ENCODE measurements around the gene TM4SF18. TPM values are rescaled to one million over a fixed set of nuclear protein-coding genes. Genes with fewer than 3 reads are reported as not detected.

Gene TM4SF18
- total RNA-seq, 3 donors from 2014 or later (not counting 1 experiment from before 2014, with no cell fraction given) = not detected

GRCh38 chr3:149377408-149378364 is 44.2 kb upstream of the TM4SF18 start, which contains the start of gene TM4SF1:
TM4SF1 (minus strand) TSS chr3:149377649; CDS start chr3:149377547, 102 bp downstream.
- H3K27me3 Mint-ChIP-seq (ENCODE audit: low read depth in 2 of 2) = peaks cover 3 to 10% of the 10 kb centered on the region in 2 donors
- intact Hi-C loops (cut with micrococcal nuclease) = no loop called here
- Histone ChIP-seq H3K9me3 (ENCODE audit: control insufficient read depth, insufficient read depth, low read length) (no peaks in the 10 kb centered on the region), H3K4me3 (ENCODE audit: low read length) (no peak within 1 kb of the TSS), H3K4me1 (ENCODE audit: control insufficient read depth, insufficient read depth, low read length) (no peaks in the 10 kb centered on the region), H3K36me3 (ENCODE audit: control insufficient read depth, insufficient read depth, low read length) (no peaks in the 10 kb centered on the region), H3K27ac (ENCODE audit: low read length) (no peak within 1 kb of the TSS), H3K27me3 (ENCODE audit: control insufficient read depth, insufficient read depth, low read length) (no peaks in the 10 kb centered on the region)
- 62% methylated on average over 15 of the region's 15 CpGs for WGBS (ENCODE audit: insufficient coverage)
- DNase-seq (no peak), ATAC-seq (no peak)
- H3K9me3 Mint-ChIP-seq = no peaks in the 10 kb centered on the region
- no peak within 1 kb of the TSS for H3K27ac Mint-ChIP-seq
- H3K4me3 Mint-ChIP-seq = no peak within 1 kb of the TSS
- H3K36me3 Mint-ChIP-seq = no peaks in the 10 kb centered on the region
- TF ChIP-seq, protein P1, sequence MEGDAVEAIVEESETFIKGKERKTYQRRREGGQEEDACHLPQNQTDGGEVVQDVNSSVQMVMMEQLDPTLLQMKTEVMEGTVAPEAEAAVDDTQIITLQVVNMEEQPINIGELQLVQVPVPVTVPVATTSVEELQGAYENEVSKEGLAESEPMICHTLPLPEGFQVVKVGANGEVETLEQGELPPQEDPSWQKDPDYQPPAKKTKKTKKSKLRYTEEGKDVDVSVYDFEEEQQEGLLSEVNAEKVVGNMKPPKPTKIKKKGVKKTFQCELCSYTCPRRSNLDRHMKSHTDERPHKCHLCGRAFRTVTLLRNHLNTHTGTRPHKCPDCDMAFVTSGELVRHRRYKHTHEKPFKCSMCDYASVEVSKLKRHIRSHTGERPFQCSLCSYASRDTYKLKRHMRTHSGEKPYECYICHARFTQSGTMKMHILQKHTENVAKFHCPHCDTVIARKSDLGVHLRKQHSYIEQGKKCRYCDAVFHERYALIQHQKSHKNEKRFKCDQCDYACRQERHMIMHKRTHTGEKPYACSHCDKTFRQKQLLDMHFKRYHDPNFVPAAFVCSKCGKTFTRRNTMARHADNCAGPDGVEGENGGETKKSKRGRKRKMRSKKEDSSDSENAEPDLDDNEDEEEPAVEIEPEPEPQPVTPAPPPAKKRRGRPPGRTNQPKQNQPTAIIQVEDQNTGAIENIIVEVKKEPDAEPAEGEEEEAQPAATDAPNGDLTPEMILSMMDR (IDR thresholded peaks at IDR 0.05) = no peak
- peaks cover 0 to 6% of the 10 kb centered on the region in 2 donors for H3K4me1 Mint-ChIP-seq

DNA sequence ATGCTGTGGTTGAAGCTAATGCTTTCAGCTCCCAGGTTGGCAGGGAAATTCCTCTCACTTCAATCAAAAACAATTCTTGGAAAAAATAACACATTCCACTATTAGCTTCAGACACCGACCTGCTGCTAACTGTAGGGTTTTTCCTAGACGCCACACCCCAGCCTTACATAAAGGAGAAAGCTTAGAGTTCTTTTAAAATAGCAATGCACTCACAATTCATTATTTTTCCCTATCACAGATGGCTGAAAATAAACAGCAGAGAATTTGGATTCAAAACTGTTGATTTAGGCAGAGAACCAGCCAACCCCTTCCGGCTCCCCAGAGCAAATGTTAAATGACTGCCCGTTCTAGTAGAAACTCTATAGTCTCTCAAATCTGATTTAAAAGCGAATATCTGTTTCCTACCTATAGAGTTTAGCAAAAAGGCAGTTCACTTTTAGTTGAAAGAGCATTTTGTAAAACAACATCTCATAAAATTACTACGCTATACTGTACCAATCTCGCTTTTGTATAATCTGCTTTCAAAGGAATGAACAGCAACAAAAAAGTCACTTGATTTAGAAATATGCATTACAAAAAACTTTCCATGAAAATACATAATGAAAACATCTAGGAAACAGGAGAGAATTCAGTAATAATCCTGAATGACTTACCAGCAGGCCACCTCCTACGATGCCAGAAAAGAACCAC is 43.4 kb upstream of the TM4SF18 start:
- ATAC-seq = no peak
- DNase-seq = no peak
- Mint-ChIP-seq H3K27me3 (ENCODE audit: low read depth in 2 of 2) (peaks cover 3 to 10% of the 10 kb centered on the region in 2 donors), H3K4me3 (no peak overlapping the region), H3K9me3 (no peaks in the 10 kb centered on the region), H3K36me3 (no peaks in the 10 kb centered on the region), H3K27ac (no peak overlapping the region), H3K4me1 (peaks cover 0 to 6% of the 10 kb centered on the region in 2 donors)
- intact Hi-C loops (cut with micrococcal nuclease) = no loop called here
- H3K4me1 ChIP-seq (ENCODE audit: control insufficient read depth, insufficient read depth, low read length) = no peaks in the 10 kb centered on the region
- H3K27me3 ChIP-seq (ENCODE audit: control insufficient read depth, insufficient read depth, low read length) = no peaks in the 10 kb centered on the region
- H3K4me3 ChIP-seq (ENCODE audit: low read length) = no peak overlapping the region
- no peaks in the 10 kb centered on the region for H3K36me3 ChIP-seq (ENCODE audit: control insufficient read depth, insufficient read depth, low read length)
- no peak overlapping the region for H3K27ac ChIP-seq (ENCODE audit: low read length)
- H3K9me3 ChIP-seq (ENCODE audit: control insufficient read depth, insufficient read depth, low read length) = no peaks in the 10 kb centered on the region
- TF ChIP-seq, protein P1 (IDR thresholded peaks at IDR 0.05) = no peak
- 76% methylated on average over 6 of the region's 8 CpGs for WGBS (ENCODE audit: insufficient coverage)

GRCh38 chr3:149375501-149376196 is 42.2 kb upstream of the TM4SF18 start:
- no peaks in the 10 kb centered on the region for H3K36me3 ChIP-seq (ENCODE audit: control insufficient read depth, insufficient read depth, low read length)
- no peak overlapping the region for H3K4me3 ChIP-seq (ENCODE audit: low read length)
- H3K4me1 ChIP-seq (ENCODE audit: control insufficient read depth, insufficient read depth, low read length) = no peaks in the 10 kb centered on the region
- Mint-ChIP-seq H3K36me3 (no peaks in the 10 kb centered on the region), H3K4me1 (peaks cover 0 to 6% of the 10 kb centered on the region in 2 donors), H3K27me3 (ENCODE audit: low read depth in 2 of 2) (peaks cover 3 to 10% of the 10 kb centered on the region in 2 donors), H3K9me3 (no peaks in the 10 kb centered on the region), H3K27ac (no peak overlapping the region), H3K4me3 (no peak overlapping the region)
- WGBS (ENCODE audit: insufficient coverage) = 83% methylated on average over 2 of the region's 4 CpGs
- no peak overlapping the region for H3K27ac ChIP-seq (ENCODE audit: low read length)
- DNase-seq (no peak), ATAC-seq (no peak)
- intact Hi-C loops (cut with micrococcal nuclease) = no loop called here
- H3K9me3 ChIP-seq (ENCODE audit: control insufficient read depth, insufficient read depth, low read length) = no peaks in the 10 kb centered on the region
- no peaks in the 10 kb centered on the region for H3K27me3 ChIP-seq (ENCODE audit: control insufficient read depth, insufficient read depth, low read length)
- TF ChIP-seq, protein P1 (IDR thresholded peaks at IDR 0.05) = no peak

Data from natural killer cell (primary cell).